Measurements from ENCODE around the gene DEK. TPM values are rescaled to one million over a fixed set of nuclear protein-coding genes. Genes with fewer than 3 reads are reported as not detected.

The DEK gene
- total RNA-seq, 1 experiment from 2014 or later, result 108 TPM

DNA sequence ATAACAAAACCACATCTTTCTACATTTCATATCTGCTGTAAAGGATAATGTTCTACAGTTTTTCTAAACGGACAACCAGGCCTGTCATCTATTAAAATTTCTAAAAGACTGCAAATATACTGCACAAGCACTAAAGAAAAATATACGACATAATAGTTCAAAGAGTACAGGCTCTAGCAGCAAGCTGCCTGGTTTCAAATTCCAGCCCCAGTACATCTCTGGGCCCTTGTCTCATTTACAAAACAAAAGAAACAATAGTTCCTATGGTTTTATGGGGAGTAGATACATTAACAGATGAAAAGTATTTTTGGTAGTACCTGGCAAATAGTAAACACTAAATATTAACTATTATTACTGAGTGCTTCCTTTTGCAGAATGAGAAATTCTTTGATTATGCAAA lies 24.1 kb downstream of the DEK start:
- ChIA-PET POLR2A (no interaction called here), CTCF (no interaction called here), RAD21 (ENCODE audit: low non-redundant PET in 1 of 2, low total read pairs in 2 of 2, uncharacterized antibody in 2 of 2, unreplicated experiment in 2 of 2) (no interaction called here)
- no peaks in the 10 kb centered on the region for H3K27me3 ChIP-seq (ENCODE audit: insufficient read depth, low read length)
- no peak overlapping the region for H3K9ac ChIP-seq (ENCODE audit: low read length)
- H3K9me3 ChIP-seq (ENCODE audit: control insufficient read depth in 1 of 2, insufficient read depth in 1 of 2, low read depth in 1 of 2, low read length in 2 of 2), result no peaks in the 10 kb centered on the region
- no peak overlapping the region for H3K4me3 ChIP-seq (replicated peaks in 1 of 2; ENCODE audit: low read depth in 1 of 2, low read length in 2 of 2)
- DNase-seq (ENCODE audit: low read depth, low spot score), result no peak
- no peak for ATAC-seq
- peaks cover 10 to 37% of the 10 kb centered on the region in 2 experiments; a peak in 3 of 4 replicates for H3K4me1 ChIP-seq (ENCODE audit: control insufficient read depth in 1 of 2, insufficient read depth in 2 of 2, low read length in 2 of 2)
- no peak overlapping the region for H2AFZ ChIP-seq (ENCODE audit: low read depth, low read length, poor library complexity, severe bottlenecking)
- no peak for TF ChIP-seq SIN3A (IDR thresholded peaks at IDR 0.05; ENCODE audit: low read depth)
- peaks cover 100% of the 10 kb centered on the region for H3K79me2 ChIP-seq (ENCODE audit: insufficient read depth, low read length)
- intact Hi-C loops (cut with micrococcal nuclease), result no loop called here
- no peak overlapping the region for H3K4me2 ChIP-seq (ENCODE audit: low read length)
- no peak overlapping the region for H3K27ac ChIP-seq (ENCODE audit: low read depth, low read length)
- H3K9me2 ChIP-seq (ENCODE audit: insufficient read depth), result no peaks in the 10 kb centered on the region
- peaks cover 25% of the 10 kb centered on the region; the same call in 1 of the 2 replicates for H4K20me1 ChIP-seq (ENCODE audit: insufficient read depth)
- H3K36me3 ChIP-seq (ENCODE audit: control insufficient read depth in 1 of 2, insufficient read depth in 2 of 2, low read length in 2 of 2), result peaks cover 26 to 67% of the 10 kb centered on the region in 2 experiments; a peak in 3 of 4 replicates
- BruUV-seq (replicated peaks), result no TSS peak

DNA sequence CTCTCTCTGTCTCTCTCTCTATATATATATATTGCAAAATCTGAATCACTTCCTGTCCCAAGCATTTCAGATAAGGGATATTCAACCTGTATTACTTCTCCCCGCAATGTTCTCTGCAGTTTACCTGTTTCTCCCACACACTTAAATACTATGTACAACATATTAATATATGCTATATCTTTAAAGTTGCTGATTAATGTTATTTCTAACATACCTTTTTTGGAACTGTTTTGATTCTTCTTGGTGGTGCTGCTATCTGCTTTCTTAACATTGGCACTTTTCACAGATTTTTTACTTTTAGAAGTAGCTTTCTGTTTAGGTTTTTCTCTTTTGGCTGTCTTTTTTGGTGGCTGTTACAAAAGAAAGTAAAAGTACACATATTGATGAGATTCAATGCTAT lies 27.2 kb downstream of the DEK start:
- no TSS peak for BruUV-seq (replicated peaks)
- DNase-seq (ENCODE audit: low read depth, low spot score) (no peak), ATAC-seq (no peak)
- peaks cover 6 to 13% of the 10 kb centered on the region in 2 experiments; a peak in 3 of 4 replicates for H3K4me1 ChIP-seq (ENCODE audit: control insufficient read depth in 1 of 2, insufficient read depth in 2 of 2, low read length in 2 of 2)
- no peak overlapping the region for H3K27ac ChIP-seq (ENCODE audit: low read depth, low read length)
- ChIA-PET POLR2A (no interaction called here), RAD21 (ENCODE audit: low non-redundant PET in 1 of 2, low total read pairs in 2 of 2, uncharacterized antibody in 2 of 2, unreplicated experiment in 2 of 2) (no interaction called here), CTCF (no interaction called here)
- H3K9me3 ChIP-seq (ENCODE audit: control insufficient read depth in 1 of 2, insufficient read depth in 1 of 2, low read depth in 1 of 2, low read length in 2 of 2), result no peaks in the 10 kb centered on the region
- peaks cover 24% of the 10 kb centered on the region; the same call in 1 of the 2 replicates for H4K20me1 ChIP-seq (ENCODE audit: insufficient read depth)
- H3K36me3 ChIP-seq (ENCODE audit: control insufficient read depth in 1 of 2, insufficient read depth in 2 of 2, low read length in 2 of 2), result peaks cover 32 to 51% of the 10 kb centered on the region in 2 experiments
- intact Hi-C loops (cut with micrococcal nuclease), result no loop called here
- no peak overlapping the region for H3K4me2 ChIP-seq (ENCODE audit: low read length)
- no peak overlapping the region for H3K4me3 ChIP-seq (replicated peaks in 1 of 2; ENCODE audit: low read depth in 1 of 2, low read length in 2 of 2)
- TF ChIP-seq POLR2A (IDR thresholded peaks at IDR 0.05; ENCODE audit: borderline replicate concordance, extremely low read depth, insufficient read depth, insufficient read length) (no peak), YY1 (IDR thresholded peaks at IDR 0.05; ENCODE audit: extremely low read depth, insufficient replicate concordance, low read depth, low read length) (no peak), FOSL1 (IDR thresholded peaks at IDR 0.05; ENCODE audit: low read depth) (no peak), EGR1 (IDR thresholded peaks at IDR 0.05; ENCODE audit: low read depth) (no peak)
- TF ChIP-seq, protein P1, sequence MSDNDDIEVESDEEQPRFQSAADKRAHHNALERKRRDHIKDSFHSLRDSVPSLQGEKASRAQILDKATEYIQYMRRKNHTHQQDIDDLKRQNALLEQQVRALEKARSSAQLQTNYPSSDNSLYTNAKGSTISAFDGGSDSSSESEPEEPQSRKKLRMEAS (IDR thresholded peaks at IDR 0.05), result no peak
- TF ChIP-seq, protein P2, sequence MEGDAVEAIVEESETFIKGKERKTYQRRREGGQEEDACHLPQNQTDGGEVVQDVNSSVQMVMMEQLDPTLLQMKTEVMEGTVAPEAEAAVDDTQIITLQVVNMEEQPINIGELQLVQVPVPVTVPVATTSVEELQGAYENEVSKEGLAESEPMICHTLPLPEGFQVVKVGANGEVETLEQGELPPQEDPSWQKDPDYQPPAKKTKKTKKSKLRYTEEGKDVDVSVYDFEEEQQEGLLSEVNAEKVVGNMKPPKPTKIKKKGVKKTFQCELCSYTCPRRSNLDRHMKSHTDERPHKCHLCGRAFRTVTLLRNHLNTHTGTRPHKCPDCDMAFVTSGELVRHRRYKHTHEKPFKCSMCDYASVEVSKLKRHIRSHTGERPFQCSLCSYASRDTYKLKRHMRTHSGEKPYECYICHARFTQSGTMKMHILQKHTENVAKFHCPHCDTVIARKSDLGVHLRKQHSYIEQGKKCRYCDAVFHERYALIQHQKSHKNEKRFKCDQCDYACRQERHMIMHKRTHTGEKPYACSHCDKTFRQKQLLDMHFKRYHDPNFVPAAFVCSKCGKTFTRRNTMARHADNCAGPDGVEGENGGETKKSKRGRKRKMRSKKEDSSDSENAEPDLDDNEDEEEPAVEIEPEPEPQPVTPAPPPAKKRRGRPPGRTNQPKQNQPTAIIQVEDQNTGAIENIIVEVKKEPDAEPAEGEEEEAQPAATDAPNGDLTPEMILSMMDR (IDR thresholded peaks at IDR 0.05 in 2 of 3, conservative IDR thresholded peaks at IDR 0.05 in 1 of 3; ENCODE audit: borderline replicate concordance in 1 of 3, insufficient read depth in 1 of 3, low read depth in 2 of 3, low read length in 2 of 3), result no peak
- no peaks in the 10 kb centered on the region for H3K9me2 ChIP-seq (ENCODE audit: insufficient read depth)
- H3K27me3 ChIP-seq (ENCODE audit: insufficient read depth, low read length), result no peaks in the 10 kb centered on the region
- H2AFZ ChIP-seq (ENCODE audit: low read depth, low read length, poor library complexity, severe bottlenecking), result no peak overlapping the region
- no peak overlapping the region for H3K9ac ChIP-seq (ENCODE audit: low read length)
- H3K79me2 ChIP-seq (ENCODE audit: insufficient read depth, low read length), result peaks cover 93% of the 10 kb centered on the region

All from HCT116 (cell line).